GM11168 (cell line): ENCODE results near the gene SPTLC3.

ENCODE experiments used
- in situ Hi-C: fragments of 300-500 bp; cut with MboI; formaldehyde crosslinking; loops from one replicate; pipeline ENCODE4 v1.12.0; 2022; ENCODE audit warnings: low sequenced_read_pairs; ENCODE audit not compliant: unreplicated experiment

SPTLC3 gene

DNA sequence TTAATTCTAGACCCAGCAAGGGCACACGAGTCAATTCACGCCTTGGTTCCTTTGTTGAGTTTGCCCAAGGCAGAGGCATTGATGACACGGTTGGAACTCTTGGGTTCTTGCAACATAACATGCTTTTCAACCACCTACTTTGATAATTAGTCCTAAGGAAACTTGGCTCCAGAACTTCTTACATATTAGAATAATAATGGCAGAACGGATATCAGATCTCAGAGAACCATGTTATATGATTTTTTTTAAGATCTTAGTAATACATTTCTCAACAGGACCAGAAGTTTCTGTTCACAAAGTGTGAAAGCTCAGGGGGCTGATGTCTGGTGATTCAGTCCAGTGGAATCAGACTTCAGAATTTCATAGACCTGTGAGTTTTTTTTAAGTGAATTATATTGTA, 19.2 kb downstream of the SPTLC3 start:
- in situ Hi-C loops, result no loop called here

GRCh38 chr20:13028673-13029072, 19.9 kb downstream of the SPTLC3 start:
- in situ Hi-C loops, result no loop called here

- in situ Hi-C loops, result no loop called here
Observed at GRCh38 chr20:13029687-13030375, 21.1 kb downstream of the SPTLC3 start.

- in situ Hi-C loops, result no loop called here
Observed at GRCh38 chr20:13031751-13032150, 23.0 kb downstream of the SPTLC3 start.

DNA sequence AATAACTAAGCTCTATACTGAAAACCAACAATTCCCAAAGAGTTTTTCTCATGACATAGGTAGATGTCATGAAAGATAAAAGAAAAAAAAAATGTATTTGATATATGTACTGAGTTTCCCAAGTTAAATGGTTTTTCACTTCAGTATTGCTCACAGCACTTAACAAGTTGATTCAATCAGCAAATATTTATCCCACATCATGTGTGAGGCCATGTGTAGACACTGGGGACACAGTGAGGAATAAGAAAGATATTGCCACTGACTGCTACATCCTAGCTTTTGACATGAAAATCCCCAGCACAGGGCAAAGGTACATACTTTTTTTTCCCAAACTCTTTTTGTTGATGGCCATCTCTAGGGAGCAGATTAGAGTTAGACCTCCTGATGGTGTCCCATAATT, 25.3 kb downstream of the SPTLC3 start:
- in situ Hi-C loops, result no loop called here

- in situ Hi-C loops, result no loop called here
Observed at GRCh38 chr20:13034936-13035335, 26.2 kb downstream of the SPTLC3 start.

- in situ Hi-C loops, result no loop called here
Observed at GRCh38 chr20:13035399-13036152, 26.8 kb downstream of the SPTLC3 start.

- in situ Hi-C loops, result no loop called here
Observed at GRCh38 chr20:13037727-13038126, 29.0 kb downstream of the SPTLC3 start.

DNA sequence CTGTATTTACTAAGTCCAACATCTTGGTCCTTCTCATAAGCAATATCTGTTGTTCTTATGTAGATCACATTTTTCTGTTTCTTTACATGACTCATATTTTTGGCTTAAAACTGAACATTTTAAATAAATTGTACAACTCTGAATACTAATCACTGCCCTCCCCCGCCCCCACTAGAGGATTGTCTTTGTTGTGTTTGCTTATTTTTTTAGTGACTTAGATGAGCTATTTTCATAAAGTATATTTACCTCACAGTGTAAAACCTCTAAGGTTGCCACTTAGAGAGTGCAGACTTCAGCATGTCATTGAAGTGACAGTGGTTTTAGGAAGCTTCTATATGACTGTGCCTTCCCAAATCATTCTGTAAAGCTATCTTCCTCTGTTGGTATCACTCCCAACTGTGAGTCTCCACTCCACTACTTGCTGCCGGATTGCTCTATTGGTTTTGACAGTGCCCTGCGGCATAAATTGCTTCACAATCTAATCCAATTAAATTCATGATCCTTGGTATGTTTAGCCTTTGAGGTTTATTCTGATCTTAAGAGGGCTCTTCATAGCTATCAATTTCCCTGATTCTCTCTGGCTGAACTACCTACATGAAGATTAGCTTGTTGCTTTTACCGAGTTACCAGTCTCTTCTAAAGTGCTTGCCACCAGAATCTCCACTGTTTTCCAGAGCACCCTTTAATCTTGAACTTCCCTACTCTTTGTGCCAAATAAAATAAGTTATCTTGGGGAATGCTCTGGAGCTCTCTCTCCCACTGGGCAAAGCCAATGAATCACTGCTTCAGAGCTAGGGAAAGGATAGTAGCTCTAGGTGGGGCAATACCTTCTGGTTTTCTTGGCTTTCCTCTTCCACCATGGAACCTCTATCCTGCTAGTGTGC, 33.0 kb downstream of the SPTLC3 start:
- in situ Hi-C loops, result no loop called here

- in situ Hi-C loops, result no loop called here
Observed at GRCh38 chr20:13042458-13042794, 33.7 kb downstream of the SPTLC3 start.

GRCh38 chr20:13046409-13046808, 37.6 kb downstream of the SPTLC3 start:
- in situ Hi-C loops, result no loop called here

GRCh38 chr20:13054011-13054410, 45.2 kb downstream of the SPTLC3 start:
- in situ Hi-C loops, result no loop called here

DNA sequence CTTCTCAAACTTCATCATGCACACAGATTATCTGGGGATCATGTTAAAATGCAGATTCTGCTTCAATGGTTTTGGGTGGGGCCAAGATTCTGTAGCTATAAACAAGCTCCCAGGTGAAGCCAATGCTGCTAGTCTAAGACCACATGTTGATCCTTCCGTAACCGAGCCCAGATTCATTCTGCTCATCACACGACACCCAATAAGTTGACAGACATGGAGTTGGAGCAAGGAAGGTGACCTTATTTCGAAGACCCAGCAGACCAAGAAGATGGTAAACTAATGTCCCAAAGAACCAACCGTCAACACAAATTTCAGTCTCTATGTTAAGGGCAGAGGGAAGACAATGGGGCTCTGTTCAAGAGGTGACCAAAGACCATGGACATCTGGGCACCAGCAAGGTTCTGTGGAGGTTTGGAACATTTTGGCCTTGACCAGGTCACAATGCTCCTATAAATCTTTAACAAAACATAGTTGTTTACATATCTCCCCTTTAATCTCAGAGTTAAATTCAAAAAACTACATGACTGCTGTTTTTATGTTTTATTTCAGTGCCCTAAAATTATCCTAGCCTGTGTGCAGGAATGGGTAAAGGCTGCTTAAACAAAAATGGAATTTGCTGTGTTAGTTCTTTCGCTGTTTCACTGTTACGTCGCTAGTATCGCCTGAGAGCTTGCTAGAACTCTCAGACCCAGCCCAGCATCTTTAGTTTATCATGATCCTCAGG, 50.1 kb downstream of the SPTLC3 start:
- in situ Hi-C loops, result no loop called here

DNA sequence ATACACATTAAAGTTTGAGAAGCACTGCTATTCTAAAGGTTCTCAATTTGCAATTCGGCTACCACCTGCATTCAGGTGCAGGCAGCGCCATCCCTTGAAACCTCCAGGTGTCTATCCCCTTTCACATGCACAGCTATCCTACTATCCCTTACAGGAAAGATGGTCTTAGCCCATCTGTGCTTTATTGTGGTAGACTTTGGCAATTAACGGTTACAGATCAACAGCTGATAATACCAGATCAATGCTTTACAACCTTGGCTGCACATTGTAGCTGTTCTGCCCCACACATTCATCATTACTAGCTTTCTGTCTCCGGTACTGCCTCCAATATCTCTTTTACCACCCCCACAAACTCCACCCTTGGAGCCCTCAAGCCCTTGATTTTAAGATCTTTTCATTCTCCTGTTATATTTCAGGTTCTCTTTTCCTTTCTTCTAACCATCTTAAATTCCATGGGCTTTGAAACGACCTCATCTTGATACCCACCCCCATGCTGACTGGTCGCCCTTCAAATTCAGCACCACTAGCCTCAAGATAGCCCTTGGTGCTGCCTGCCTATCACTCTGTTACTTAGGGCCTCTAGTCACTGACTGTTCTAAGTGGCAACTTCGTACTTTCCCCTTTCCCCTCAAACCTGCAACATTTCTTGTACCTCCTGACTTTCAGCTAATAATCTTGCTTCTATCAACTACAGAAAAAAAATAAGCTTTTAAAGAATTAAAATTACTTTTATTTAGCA, 50.8 kb downstream of the SPTLC3 start:
- in situ Hi-C loops, result no loop called here

- in situ Hi-C loops, result no loop called here
Observed at GRCh38 chr20:13060327-13060726, 51.6 kb downstream of the SPTLC3 start.

DNA sequence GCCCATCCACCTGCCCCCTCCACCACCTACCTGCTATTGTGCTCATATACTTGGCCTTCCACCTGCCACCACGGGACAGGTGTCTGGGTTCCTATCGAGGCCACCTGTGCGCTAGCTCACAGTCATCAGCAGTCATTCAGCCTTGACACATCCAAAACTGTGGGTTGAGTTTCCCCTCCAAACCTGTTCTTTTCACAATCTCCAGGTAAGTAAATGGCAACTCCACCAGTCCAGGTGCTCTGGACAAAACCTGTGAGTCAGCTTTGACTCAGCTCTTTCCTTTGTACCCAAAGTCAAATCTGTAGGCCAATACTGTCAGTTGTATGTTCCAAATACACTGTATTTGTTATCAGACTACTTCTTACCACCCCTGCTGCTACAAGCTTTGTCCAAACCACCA, 52.6 kb downstream of the SPTLC3 start:
- in situ Hi-C loops, result no loop called here

DNA sequence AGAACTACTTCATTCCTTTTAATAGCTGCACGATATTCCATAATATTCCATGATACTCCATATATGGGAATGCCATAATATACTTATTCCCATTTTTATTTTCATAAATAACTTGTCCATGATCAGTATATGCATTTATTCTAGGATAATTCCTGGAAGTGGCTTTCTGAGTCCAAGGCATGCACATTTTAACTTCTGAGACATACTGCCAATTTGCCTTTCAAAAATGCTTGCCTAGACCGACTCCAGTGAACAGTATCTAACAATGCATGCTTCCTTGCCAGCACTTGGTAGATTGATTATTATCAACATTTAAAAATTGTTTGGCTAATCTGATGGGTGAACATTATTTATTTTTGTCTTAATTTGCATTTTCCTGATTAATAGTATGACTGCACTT, 54.0 kb downstream of the SPTLC3 start:
- in situ Hi-C loops, result no loop called here

DNA sequence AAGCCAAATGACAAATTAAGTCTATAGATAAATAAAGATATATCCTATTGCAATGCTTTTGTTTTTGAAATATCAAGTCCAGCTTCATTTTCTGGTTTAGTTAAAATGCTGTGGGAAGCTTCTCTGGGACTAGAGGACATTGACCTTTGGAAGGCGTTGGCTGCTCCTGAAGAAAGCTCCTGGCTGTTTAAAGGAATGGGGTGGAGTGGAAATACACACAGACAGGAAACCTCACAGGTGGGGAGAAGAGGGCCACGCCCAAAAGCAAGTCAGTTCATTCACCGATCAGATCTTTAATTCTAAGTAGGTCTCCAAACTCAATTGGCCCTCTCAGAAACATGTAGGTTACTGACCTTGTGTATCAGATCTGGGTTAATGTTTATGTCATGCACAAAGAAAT, 59.6 kb downstream of the SPTLC3 start:
- in situ Hi-C loops, result no loop called here

DNA sequence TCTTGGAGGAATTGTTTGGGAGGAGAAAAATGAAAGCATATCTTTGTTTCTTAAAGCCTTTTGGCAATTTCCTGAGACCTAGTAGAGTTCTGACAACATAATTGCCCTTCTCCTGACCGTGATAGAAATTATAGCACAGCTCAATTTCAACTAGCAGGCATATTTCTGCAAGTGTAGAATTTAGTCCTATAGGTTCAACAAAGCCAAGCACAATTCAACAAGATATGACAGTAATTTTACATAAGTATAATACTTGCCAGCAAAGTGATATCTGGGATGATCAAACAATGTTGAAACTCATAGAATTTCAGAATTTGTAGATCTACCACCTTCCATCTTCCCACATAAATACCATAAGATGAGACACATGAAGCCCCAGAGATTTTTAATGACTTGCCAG, 73.1 kb downstream of the SPTLC3 start:
- in situ Hi-C loops, result no loop called here

GRCh38 chr20:13082378-13082777, 73.6 kb downstream of the SPTLC3 start:
- in situ Hi-C loops, result no loop called here
